B cell (primary cell): ENCODE measurements around the gene RIT1. TPM values are rescaled to one million over a fixed set of nuclear protein-coding genes. Genes with fewer than 3 reads are reported as not detected.

Experiments
- ATAC-seq: fragments of 200-7000 bp; cut with Tn5 transposase; one replicate; pipeline ENCODE4 v1.10.0; 2021; ENCODE audit warnings: low read depth, mild to moderate bottlenecking, moderate number of reproducible peaks, moderate library complexity
- CTCF ChIA-PET: fragments of 350-600 bp; sonication (Branson Sonifier 250); formaldehyde crosslinking; loops from one replicate; lab custom pipeline; 2021; ENCODE audit warnings: antibody characterized with exemption, inconsistent platforms; lab: Charles Lee
- POLR2A ChIA-PET: fragments of 350-600 bp; sonication (Branson Sonifier 250); formaldehyde crosslinking; loops from one replicate; lab custom pipeline; 2021; ENCODE audit warnings: antibody characterized with exemption; lab: Charles Lee
- DNase-seq: peaks from one replicate; pipeline ENCODE4 v3.0.0; 2013
- H2AFZ ChIP-seq: 2 replicates; pipeline ENCODE4 v1.6.1; 2012; ENCODE audit warnings: mild to moderate bottlenecking, low read depth, low read length; ENCODE audit not compliant: insufficient read depth, poor library complexity, severe bottlenecking
- H3K27ac ChIP-seq, 2 donors: 1 replicate in 1 of 2; 2 replicates in 1 of 2; pipeline ENCODE4 v1.5.1; 2012 to 2013; ENCODE audit warnings: low read length in 2 of 2, mild to moderate bottlenecking in 2 of 2, moderate library complexity in 1 of 2
- H3K27me3 ChIP-seq, 4 experiments: fragments of 200-600 bp in 1 of 4; sonication (generic) in 1 of 4; replicated peaks in 1 of 4; 1 replicate in 2 of 4; 2 replicates in 2 of 4; pipeline versions ENCODE4 v1.6.1 to v1.7.0; 2013 to 2016; ENCODE audit warnings: low read length in 3 of 4, mild to moderate bottlenecking in 2 of 4, mixed read lengths in 1 of 4, moderate library complexity in 1 of 4; ENCODE audit not compliant: insufficient read depth in 4 of 4, control insufficient read depth in 3 of 4; ENCODE audit errors: control extremely low read depth in 1 of 4
- H3K36me3 ChIP-seq, 2 experiments: replicated peaks in 1 of 2; 1 replicate in 1 of 2; 2 replicates in 1 of 2; pipeline versions ENCODE4 v1.6.1 to v1.7.1; 2013; ENCODE audit warnings: low read length in 1 of 2; ENCODE audit not compliant: insufficient read depth in 2 of 2, control insufficient read depth in 1 of 2; ENCODE audit errors: control extremely low read depth in 1 of 2, extremely low read depth in 1 of 2
- H3K4me1 ChIP-seq, 2 donors: fragments of 200-600 bp in 1 of 2; sonication (generic) in 1 of 2; 1 replicate in 1 of 2; 2 replicates in 1 of 2; pipeline versions ENCODE4 v1.5.1 to v1.6.1; 2013 to 2017; ENCODE audit warnings: low read length in 2 of 2; ENCODE audit not compliant: control insufficient read depth in 2 of 2, insufficient read depth in 2 of 2
- H3K4me2 ChIP-seq: replicated peaks from 2 replicates; pipeline ENCODE3; 2012; ENCODE audit warnings: mild to moderate bottlenecking, low read depth, low read length; ENCODE audit not compliant: poor library complexity, severe bottlenecking
- H3K4me3 ChIP-seq, 5 experiments: fragments of 200-600 bp in 1 of 5; sonication (generic) in 1 of 5; 1 replicate in 3 of 5; 2 replicates in 2 of 5; pipeline versions ENCODE4 v1.5.1 to v1.7.0; 2011 to 2016; ENCODE audit warnings: low read length in 4 of 5, mild to moderate bottlenecking in 4 of 5, low read depth in 2 of 5, control low read depth in 1 of 5, moderate library complexity in 1 of 5; ENCODE audit not compliant: insufficient read depth in 1 of 5; ENCODE audit errors: control extremely low read depth in 1 of 5, extremely low read depth in 1 of 5
- H3K79me2 ChIP-seq: fragments of 200-600 bp; sonication (generic); one replicate; pipeline ENCODE4 v1.6.0; 2016; ENCODE audit warnings: low read length; ENCODE audit not compliant: control insufficient read depth, insufficient read depth
- H3K9ac ChIP-seq: fragments of 200-600 bp; sonication (generic); 2 replicates; pipeline ENCODE4 v1.6.1; 2017; ENCODE audit warnings: mild to moderate bottlenecking, low read length, moderate library complexity
- H3K9me3 ChIP-seq, 3 donors: one replicate each; pipeline versions ENCODE4 v1.6.1 to v1.7.1; 2013; ENCODE audit warnings: low read length in 2 of 3; ENCODE audit not compliant: control insufficient read depth in 2 of 3, insufficient read depth in 1 of 3; ENCODE audit errors: control extremely low read depth in 1 of 3
- H4K20me1 ChIP-seq: 2 replicates; pipeline ENCODE4 v1.6.0; 2012; ENCODE audit warnings: mild to moderate bottlenecking, low read length; ENCODE audit not compliant: insufficient read depth, control insufficient read depth, poor library complexity, severe bottlenecking
- H3K27ac Mint-ChIP-seq: one replicate; pipeline ENCODE4 v1.8.0; 2021; ENCODE audit warnings: mixed read lengths
- H3K27me3 Mint-ChIP-seq: one replicate; pipeline ENCODE4 v1.8.0; 2021; ENCODE audit warnings: mixed read lengths
- H3K4me1 Mint-ChIP-seq: one replicate; pipeline ENCODE4 v1.8.0; 2021; ENCODE audit warnings: mixed read lengths
- H3K4me3 Mint-ChIP-seq: one replicate; pipeline ENCODE4 v1.8.0; 2021; ENCODE audit warnings: mixed read lengths
- H3K9me3 Mint-ChIP-seq: one replicate; pipeline ENCODE4 v1.8.0; 2022; ENCODE audit warnings: mixed read lengths; ENCODE audit not compliant: insufficient read depth
- EZH2 ChIP-seq: IDR thresholded peaks from 2 replicates; pipeline ENCODE4 v1.6.1; 2012; ENCODE audit warnings: borderline replicate concordance, low read depth, mild to moderate bottlenecking, moderate library complexity, low read length; ENCODE audit not compliant: insufficient read depth, poor library complexity, severe bottlenecking
- WGBS: methylation state at CpG from one replicate; pipeline ENCODE4 v1.1.5; 2013; ENCODE audit warnings: missing lambda C conversion rate; ENCODE audit not compliant: insufficient coverage; 5-methylcytosine and 5-hydroxymethylcytosine counted together
- intact Hi-C: fragments of 100-400 bp; cut with micrococcal nuclease; formaldehyde crosslinking; loops from one replicate; pipeline ENCODE4 v1.10.0; 2022
- polyA plus RNA-seq: library from polyadenylated mRNA; depleted of rRNA; stranded (reverse); fragments of >200 nt; gene quantifications from 2 replicates; pipeline ENCODE4 v1.2.3, GENCODE V29; 2012
- total RNA-seq, 2 donors: library from RNA; stranded (reverse); fragments of 120-200 nt in 1 of 2; gene quantifications; 1 replicate in 1 of 2; 2 replicates in 1 of 2; pipeline versions ENCODE4 v1.2.3 to v1.2.4, GENCODE V29; 2013 to 2022
- TF ChIP-seq, protein P1 (sequence below): fragments of 200-600 bp; IDR thresholded peaks from one replicate; pipeline ENCODE4 v1.8.0; 2022; ENCODE audit warnings: antibody characterized with exemption, mild to moderate bottlenecking

The RIT1 gene
- total and polyA plus RNA-seq, 2 donors (not counting 1 experiment from before 2014, with no cell fraction given), result 14.2 to 45.7 TPM

DNA sequence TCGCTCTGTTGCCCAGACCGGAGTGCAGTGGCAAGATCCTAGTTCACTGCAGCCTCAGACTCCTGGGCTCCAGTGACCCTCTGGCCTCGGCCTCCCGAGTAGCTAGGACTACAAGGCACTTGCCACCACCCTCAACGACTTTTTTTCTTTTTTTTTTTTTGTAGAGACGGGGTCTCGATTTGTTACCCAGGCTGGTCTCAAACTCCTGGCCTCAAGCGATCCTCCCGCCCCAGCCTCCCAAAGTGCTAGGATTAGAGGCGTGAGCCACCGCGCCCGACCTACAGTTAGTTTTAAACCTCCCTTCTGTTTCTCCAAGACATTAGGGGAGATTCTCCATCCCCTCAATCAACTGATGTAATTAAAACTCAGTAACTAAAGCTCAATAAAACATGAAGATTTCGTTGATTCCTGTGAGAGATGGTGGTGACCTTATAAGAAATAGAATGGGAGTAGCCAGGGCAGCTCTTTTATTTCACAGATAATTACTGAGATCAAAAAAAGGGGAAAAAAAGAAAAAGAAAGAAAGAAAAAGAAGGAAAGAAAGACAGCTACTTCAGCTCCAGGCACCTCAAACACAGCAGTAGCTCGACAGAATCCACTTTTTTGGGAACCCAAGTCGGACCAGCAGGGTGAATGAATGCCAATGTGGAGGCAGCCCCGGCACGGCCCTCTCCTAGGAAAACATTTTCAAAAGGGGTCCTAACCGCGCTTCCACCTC lies 54.7 kb downstream of the RIT1 start:
- POLR2A ChIA-PET, result interaction anchor here (0.6 to 1.7 kb wide), 3 partner anchors 30 to 595 kb away, joined by 3 to 4 read pairs (median 3); partner anchors contain the start of gene SCAMP3
- no peak for ATAC-seq
- Histone ChIP-seq H3K79me2 (peaks cover 53% of the 10 kb centered on the region), H2AFZ (peak overlapping the region; percentile 100), H4K20me1 (peaks cover 14% of the 10 kb centered on the region), H3K27me3 (peaks cover 0 to 4% (median 2%) of the 10 kb centered on the region in 4 experiments), H3K27ac (peak overlapping the region; percentile 74 to 90), H3K4me1 (peaks cover 12 to 40% of the 10 kb centered on the region in 2 donors), H3K4me3 (peak overlapping the region; percentile 50 to 88 (median 82)), H3K9ac (peak overlapping the region; percentile 93), H3K9me3 (no peaks in the 10 kb centered on the region), H3K36me3 (peaks cover 2 to 29% of the 10 kb centered on the region in 2 experiments), H3K4me2 (peak overlapping the region; percentile 96)
- Mint-ChIP-seq H3K27me3 (peaks cover 3% of the 10 kb centered on the region), H3K27ac (peak overlapping the region; percentile 97), H3K9me3 (no peaks in the 10 kb centered on the region), H3K4me1 (peaks cover 37% of the 10 kb centered on the region), H3K4me3 (peak overlapping the region; percentile 98)
- CTCF ChIA-PET, result interaction anchor here (1.1 to 1.4 kb wide), 2 partner anchors 605 to 645 kb away, joined by 3 read pairs; no protein-coding TSS in a partner anchor
- WGBS, result 52% methylated on average over 15 of the region's 20 CpGs
- no peak for TF ChIP-seq EZH2
- TF ChIP-seq, protein P1, sequence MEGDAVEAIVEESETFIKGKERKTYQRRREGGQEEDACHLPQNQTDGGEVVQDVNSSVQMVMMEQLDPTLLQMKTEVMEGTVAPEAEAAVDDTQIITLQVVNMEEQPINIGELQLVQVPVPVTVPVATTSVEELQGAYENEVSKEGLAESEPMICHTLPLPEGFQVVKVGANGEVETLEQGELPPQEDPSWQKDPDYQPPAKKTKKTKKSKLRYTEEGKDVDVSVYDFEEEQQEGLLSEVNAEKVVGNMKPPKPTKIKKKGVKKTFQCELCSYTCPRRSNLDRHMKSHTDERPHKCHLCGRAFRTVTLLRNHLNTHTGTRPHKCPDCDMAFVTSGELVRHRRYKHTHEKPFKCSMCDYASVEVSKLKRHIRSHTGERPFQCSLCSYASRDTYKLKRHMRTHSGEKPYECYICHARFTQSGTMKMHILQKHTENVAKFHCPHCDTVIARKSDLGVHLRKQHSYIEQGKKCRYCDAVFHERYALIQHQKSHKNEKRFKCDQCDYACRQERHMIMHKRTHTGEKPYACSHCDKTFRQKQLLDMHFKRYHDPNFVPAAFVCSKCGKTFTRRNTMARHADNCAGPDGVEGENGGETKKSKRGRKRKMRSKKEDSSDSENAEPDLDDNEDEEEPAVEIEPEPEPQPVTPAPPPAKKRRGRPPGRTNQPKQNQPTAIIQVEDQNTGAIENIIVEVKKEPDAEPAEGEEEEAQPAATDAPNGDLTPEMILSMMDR, result no peak
- DNase-seq, result no peak
- intact Hi-C loops, result loop anchor here (2.0 to 5.0 kb wide), 7 partner anchors 164 to 1674 kb away; partner anchors contain the start of genes ASH1L, FDPS, PMF1 and PMVK

DNA sequence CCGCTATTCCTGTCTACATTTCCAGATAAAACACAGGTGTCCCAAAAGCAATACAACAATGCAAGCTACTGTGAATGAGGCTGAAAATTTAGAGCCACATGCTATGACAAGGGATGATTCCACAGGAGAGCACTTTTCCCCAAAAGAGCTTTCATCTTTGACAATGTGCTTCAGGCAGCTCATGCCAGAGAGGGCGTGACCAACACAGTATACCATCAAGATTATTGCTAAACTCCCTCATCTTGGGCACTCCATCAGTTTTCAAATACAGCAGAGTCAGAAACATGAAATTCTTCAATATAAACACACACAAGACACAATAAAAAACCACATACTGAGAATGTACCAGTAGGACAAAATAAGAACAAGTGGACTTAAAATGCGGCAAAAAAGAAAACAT lies 60.8 kb downstream of the RIT1 start:
- H3K4me3 ChIP-seq, result no peak overlapping the region
- peaks cover 2 to 60% of the 10 kb centered on the region in 2 experiments for H3K36me3 ChIP-seq
- DNase-seq, result no peak
- intact Hi-C loops, result no loop called here
- TF ChIP-seq, protein P1, result no peak
- TF ChIP-seq EZH2, result no peak
- no peaks in the 10 kb centered on the region for H3K4me1 ChIP-seq
- ChIA-PET CTCF (no interaction called here), POLR2A (no interaction called here)
- Mint-ChIP-seq H3K4me3 (no peak overlapping the region), H3K9me3 (no peaks in the 10 kb centered on the region), H3K27me3 (no peaks in the 10 kb centered on the region), H3K4me1 (peaks cover 31% of the 10 kb centered on the region), H3K27ac (no peak overlapping the region)
- ATAC-seq, result no peak
- 100% methylated on average over 1 of the region's 3 CpGs for WGBS
- no peak overlapping the region for H2AFZ ChIP-seq
- H4K20me1 ChIP-seq, result peaks cover 46% of the 10 kb centered on the region
- H3K27me3 ChIP-seq, result no peaks in the 10 kb centered on the region
- no peak overlapping the region for H3K4me2 ChIP-seq
- peaks cover 91% of the 10 kb centered on the region for H3K79me2 ChIP-seq
- H3K27ac ChIP-seq, result no peak overlapping the region
- H3K9ac ChIP-seq, result no peak overlapping the region
- no peaks in the 10 kb centered on the region for H3K9me3 ChIP-seq
